GM23338 (cell line): ENCODE measurements around the gene SNX9. TPM values are rescaled to one million over a fixed set of nuclear protein-coding genes. Genes with fewer than 3 reads are reported as not detected.
"Not testable (repeated sequence)": the region's sequence is repeated elsewhere in the genome, so short reads cannot be mapped to it uniquely, and the experiment has no call there.

ENCODE experiments used
- ATAC-seq: fragments of 200-7000 bp; cut with Tn5 transposase; 3 replicates; pipeline ENCODE4 v1.9.1; 2020
- DNase-seq: peaks from one replicate; pipeline ENCODE4 v3.0.0-alpha.2; 2015; ENCODE audit warnings: low spot score
- H2AFZ ChIP-seq: fragments of 200-600 bp; sonication (generic); 2 replicates; pipeline ENCODE4 v1.8.0; 2016; ENCODE audit warnings: antibody characterized with exemption, mild to moderate bottlenecking, moderate library complexity
- H3F3A ChIP-seq: fragments of 200-600 bp; sonication (generic); replicated peaks from 2 replicates; pipeline ENCODE4 v1.8.0; 2017; ENCODE audit warnings: antibody characterized with exemption, mixed run types, low read depth
- H3K27ac ChIP-seq: fragments of 200-600 bp; sonication (generic); 2 replicates; pipeline ENCODE4 v1.6.1; 2016; ENCODE audit warnings: low read depth
- H3K27me3 ChIP-seq: fragments of 200-600 bp; sonication (generic); 2 replicates; pipeline ENCODE4 v1.8.0; 2016; ENCODE audit warnings: mild to moderate bottlenecking, mixed run types, moderate library complexity; ENCODE audit not compliant: insufficient read depth
- H3K36me3 ChIP-seq: fragments of 200-600 bp; sonication (generic); 2 replicates; pipeline ENCODE4 v1.8.0; 2016; ENCODE audit warnings: mild to moderate bottlenecking; ENCODE audit not compliant: insufficient read depth
- H3K4me1 ChIP-seq: fragments of 200-600 bp; sonication (generic); 2 replicates; pipeline ENCODE4 v1.8.0; 2016; ENCODE audit warnings: mild to moderate bottlenecking, moderate library complexity; ENCODE audit not compliant: insufficient read depth
- H3K4me2 ChIP-seq: fragments of 200-600 bp; sonication (generic); 2 replicates; pipeline ENCODE4 v1.7.1; 2017; ENCODE audit warnings: mixed run types
- H3K4me3 ChIP-seq: fragments of 200-600 bp; sonication (generic); 2 replicates; pipeline ENCODE4 v1.6.1; 2016; ENCODE audit warnings: mixed run types
- H3K79me2 ChIP-seq: fragments of 200-600 bp; sonication (generic); replicated peaks from 2 replicates; pipeline ENCODE4 v1.8.0; 2017; ENCODE audit warnings: mild to moderate bottlenecking; ENCODE audit not compliant: insufficient read depth
- H3K9me2 ChIP-seq: fragments of 200-600 bp; sonication (generic); 2 replicates; pipeline ENCODE4 v1.8.0; 2017; ENCODE audit not compliant: insufficient read depth
- H4K20me1 ChIP-seq: fragments of 200-600 bp; sonication (generic); replicated peaks from 2 replicates; pipeline ENCODE4 v1.8.0; 2017; ENCODE audit warnings: mild to moderate bottlenecking; ENCODE audit not compliant: insufficient read depth
- H3K27ac Mint-ChIP-seq: 2 replicates; pipeline ENCODE4 v1.8.0; 2020; ENCODE audit warnings: inconsistent platforms, mild to moderate bottlenecking, moderate library complexity, mixed read lengths
- H3K27me3 Mint-ChIP-seq: 3 replicates; pipeline ENCODE4 v1.8.0; 2022; ENCODE audit warnings: low read depth, mild to moderate bottlenecking, moderate library complexity, mixed read lengths, inconsistent platforms; ENCODE audit not compliant: insufficient read depth, poor library complexity
- H3K36me3 Mint-ChIP-seq: 3 replicates; pipeline ENCODE4 v1.8.0; 2021; ENCODE audit warnings: low read depth, mild to moderate bottlenecking, inconsistent platforms, moderate library complexity, mixed read lengths
- H3K4me1 Mint-ChIP-seq: 3 replicates; pipeline ENCODE4 v1.8.0; 2020; ENCODE audit warnings: mild to moderate bottlenecking, inconsistent platforms, mixed read lengths
- H3K4me3 Mint-ChIP-seq: 3 replicates; pipeline ENCODE4 v1.8.0; 2021; ENCODE audit warnings: moderate library complexity, mild to moderate bottlenecking, inconsistent platforms, mixed read lengths
- H3K9me3 Mint-ChIP-seq: 3 replicates; pipeline ENCODE4 v1.8.0; 2020; ENCODE audit warnings: moderate library complexity, mild to moderate bottlenecking, inconsistent platforms, mixed read lengths
- CREB1 ChIP-seq: fragments of 250-450 bp; sonication (Bioruptor Pico); IDR thresholded peaks from 2 replicates; pipeline ENCODE4 v1.5.0; 2020; ENCODE audit warnings: low read depth, mild to moderate bottlenecking, moderate library complexity
- EZH2 ChIP-seq: fragments of 200-600 bp; sonication (generic); IDR thresholded peaks from one replicate; pipeline ENCODE4 v1.8.0; 2017; ENCODE audit warnings: antibody characterized with exemption, mild to moderate bottlenecking, low read depth; ENCODE audit not compliant: unreplicated experiment
- EZH2phosphoT487 ChIP-seq: fragments of 200-600 bp; sonication (generic); IDR thresholded peaks from one replicate; pipeline ENCODE4 v1.8.1; 2018; ENCODE audit warnings: antibody characterized with exemption; ENCODE audit not compliant: unreplicated experiment
- NANOG ChIP-seq: IDR thresholded peaks from 2 replicates; pipeline ENCODE4 v1.6.1; 2016; ENCODE audit warnings: antibody characterized with exemption, borderline replicate concordance
- POLR2AphosphoS5 ChIP-seq: IDR thresholded peaks from 2 replicates; pipeline ENCODE4 v1.6.1; 2016; ENCODE audit warnings: antibody characterized with exemption, low read depth
- STAT1 ChIP-seq: IDR thresholded peaks from one replicate; pipeline ENCODE4 v1.6.1; 2016; ENCODE audit warnings: antibody characterized with exemption; ENCODE audit not compliant: unreplicated experiment
- ZNF331 ChIP-seq: fragments of 250-450 bp; sonication (Bioruptor Pico); IDR thresholded peaks from 2 replicates; pipeline ENCODE4 v1.5.0; 2020; ENCODE audit warnings: low read depth, mild to moderate bottlenecking, moderate library complexity
- polyA plus RNA-seq: library from polyadenylated mRNA; unstranded; fragments of >200 nt; fragmentation: Nextera tagmentation; extraction: Ambion mirVana; gene quantifications from 2 replicates; pipeline ENCODE4 v1.2.1, GENCODE V29; 2016
- total RNA-seq: library from RNA; depleted of rRNA; stranded (reverse); fragments of >200 nt; shearing (Covaris generic); gene quantifications from 2 replicates; pipeline ENCODE4 v1.2.3, GENCODE V29; 2014
- TF ChIP-seq, protein P1 (sequence below): IDR thresholded peaks from 2 replicates; pipeline ENCODE4 v1.6.1; 2016; ENCODE audit warnings: antibody characterized with exemption
- TF ChIP-seq, protein P2 (sequence below): fragments of 250-450 bp; sonication (Bioruptor Pico); IDR thresholded peaks from 2 replicates; pipeline ENCODE4 v1.5.0; 2020; ENCODE audit warnings: mild to moderate bottlenecking, moderate library complexity
- TF ChIP-seq, protein P3 (sequence below), 2 experiments: fragments of 200-600 bp in 1 of 2; sonication (generic) in 1 of 2; conservative IDR thresholded peaks; 2 replicates each; pipeline versions ENCODE4 v1.5.1 to v1.6.1; 2016 to 2017; ENCODE audit warnings: antibody characterized with exemption in 2 of 2, low read depth in 2 of 2, mild to moderate bottlenecking in 2 of 2, moderate library complexity in 1 of 2

SNX9 gene
- total and polyA plus RNA-seq, 2 experiments from 2014 or later: 18.4 to 23.3 TPM

DNA sequence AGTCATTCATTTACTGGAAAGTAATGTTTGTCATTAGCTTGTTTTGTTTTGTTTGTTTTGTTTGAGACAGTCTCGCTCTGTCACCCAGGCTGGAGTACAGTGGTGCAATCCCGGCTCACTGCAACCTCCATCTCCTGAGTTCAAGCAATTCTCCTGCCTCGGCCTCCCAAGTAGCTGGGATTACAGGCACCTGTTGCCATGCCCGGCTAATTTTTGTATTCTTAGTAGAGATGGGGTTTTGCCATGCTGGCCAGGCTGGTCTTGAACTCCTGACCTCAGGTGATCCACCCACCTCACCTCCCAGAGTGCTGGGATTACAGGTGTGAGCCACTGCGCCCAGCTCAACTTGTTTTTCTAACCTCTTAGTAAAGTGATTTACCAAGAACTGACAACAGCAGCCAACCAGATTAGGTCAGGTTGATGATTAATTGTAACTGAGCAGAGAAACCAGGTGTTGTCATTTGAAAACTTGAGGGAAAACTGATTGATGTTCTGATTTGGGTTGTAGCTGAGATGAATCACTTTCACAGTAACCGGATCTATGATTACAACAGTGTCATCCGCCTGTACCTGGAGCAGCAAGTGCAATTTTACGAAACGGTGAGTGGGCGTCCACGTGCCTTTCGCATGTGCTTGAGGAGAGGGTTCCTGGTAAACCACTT lies 117.5 kb downstream of the SNX9 start:
- H3K79me2 ChIP-seq, H3K4me3 Mint-ChIP-seq, ATAC-seq, H3K4me1 Mint-ChIP-seq, H3K27ac ChIP-seq, DNase-seq, H3F3A ChIP-seq, H3K9me3 Mint-ChIP-seq, H2AFZ ChIP-seq, H3K4me3 ChIP-seq, H3K27me3 Mint-ChIP-seq, H3K4me1 ChIP-seq, H4K20me1 ChIP-seq, H3K27me3 ChIP-seq, H3K27ac Mint-ChIP-seq, H3K9me2 ChIP-seq, H3K4me2 ChIP-seq: not testable (repeated sequence)
- H3K36me3 Mint-ChIP-seq: peaks cover 54% of the 10 kb centered on the region
- peaks cover 40% of the 10 kb centered on the region for H3K36me3 ChIP-seq

DNA sequence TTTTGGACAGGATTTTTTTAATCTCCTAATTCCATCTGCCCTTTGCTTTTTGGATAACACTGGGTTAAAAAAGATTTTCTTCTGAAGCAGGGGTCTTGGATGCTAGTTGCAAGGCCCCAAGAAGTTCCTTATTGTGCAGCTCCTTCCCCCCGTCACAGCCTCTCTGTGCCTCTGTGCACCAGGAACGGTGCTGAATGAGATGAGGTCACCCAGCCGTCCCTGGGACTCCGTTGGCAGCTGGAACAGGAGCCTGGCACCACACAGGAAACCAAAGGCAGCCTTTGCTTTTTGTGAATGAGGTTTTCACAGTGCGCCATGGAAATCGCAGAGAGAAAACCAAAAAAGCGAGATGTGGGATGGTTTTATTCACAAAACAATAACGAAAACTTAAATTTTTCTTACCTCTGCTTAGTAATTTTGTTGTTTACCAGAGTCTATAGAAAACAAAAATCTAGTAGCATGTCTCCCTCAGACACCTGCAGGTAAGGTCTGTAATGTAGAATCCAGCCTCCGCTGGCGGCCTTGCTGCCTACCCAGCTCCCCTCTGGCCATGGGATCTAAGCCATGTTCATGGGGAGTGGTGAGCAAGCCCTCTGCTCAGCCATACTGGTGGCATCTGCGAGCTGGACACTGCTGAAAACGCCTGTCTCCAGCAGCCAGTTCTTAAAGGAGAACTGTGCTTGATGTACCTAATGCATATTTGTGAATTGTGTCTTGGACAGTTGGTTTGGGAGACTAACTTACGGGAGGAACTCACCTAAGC lies 118.2 kb downstream of the SNX9 start:
- Mint-ChIP-seq H3K27me3 (no peaks in the 10 kb centered on the region), H3K27ac (no peak overlapping the region)
- TF ChIP-seq, protein P1, sequence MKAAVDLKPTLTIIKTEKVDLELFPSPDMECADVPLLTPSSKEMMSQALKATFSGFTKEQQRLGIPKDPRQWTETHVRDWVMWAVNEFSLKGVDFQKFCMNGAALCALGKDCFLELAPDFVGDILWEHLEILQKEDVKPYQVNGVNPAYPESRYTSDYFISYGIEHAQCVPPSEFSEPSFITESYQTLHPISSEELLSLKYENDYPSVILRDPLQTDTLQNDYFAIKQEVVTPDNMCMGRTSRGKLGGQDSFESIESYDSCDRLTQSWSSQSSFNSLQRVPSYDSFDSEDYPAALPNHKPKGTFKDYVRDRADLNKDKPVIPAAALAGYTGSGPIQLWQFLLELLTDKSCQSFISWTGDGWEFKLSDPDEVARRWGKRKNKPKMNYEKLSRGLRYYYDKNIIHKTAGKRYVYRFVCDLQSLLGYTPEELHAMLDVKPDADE: no peak
- no peak for TF ChIP-seq EZH2
- no peak for TF ChIP-seq CREB1
- no peak for TF ChIP-seq ZNF331 (CRISPR knock-in tag)
- TF ChIP-seq STAT1: no peak
- no peak for TF ChIP-seq POLR2AphosphoS5
- TF ChIP-seq, protein P2, sequence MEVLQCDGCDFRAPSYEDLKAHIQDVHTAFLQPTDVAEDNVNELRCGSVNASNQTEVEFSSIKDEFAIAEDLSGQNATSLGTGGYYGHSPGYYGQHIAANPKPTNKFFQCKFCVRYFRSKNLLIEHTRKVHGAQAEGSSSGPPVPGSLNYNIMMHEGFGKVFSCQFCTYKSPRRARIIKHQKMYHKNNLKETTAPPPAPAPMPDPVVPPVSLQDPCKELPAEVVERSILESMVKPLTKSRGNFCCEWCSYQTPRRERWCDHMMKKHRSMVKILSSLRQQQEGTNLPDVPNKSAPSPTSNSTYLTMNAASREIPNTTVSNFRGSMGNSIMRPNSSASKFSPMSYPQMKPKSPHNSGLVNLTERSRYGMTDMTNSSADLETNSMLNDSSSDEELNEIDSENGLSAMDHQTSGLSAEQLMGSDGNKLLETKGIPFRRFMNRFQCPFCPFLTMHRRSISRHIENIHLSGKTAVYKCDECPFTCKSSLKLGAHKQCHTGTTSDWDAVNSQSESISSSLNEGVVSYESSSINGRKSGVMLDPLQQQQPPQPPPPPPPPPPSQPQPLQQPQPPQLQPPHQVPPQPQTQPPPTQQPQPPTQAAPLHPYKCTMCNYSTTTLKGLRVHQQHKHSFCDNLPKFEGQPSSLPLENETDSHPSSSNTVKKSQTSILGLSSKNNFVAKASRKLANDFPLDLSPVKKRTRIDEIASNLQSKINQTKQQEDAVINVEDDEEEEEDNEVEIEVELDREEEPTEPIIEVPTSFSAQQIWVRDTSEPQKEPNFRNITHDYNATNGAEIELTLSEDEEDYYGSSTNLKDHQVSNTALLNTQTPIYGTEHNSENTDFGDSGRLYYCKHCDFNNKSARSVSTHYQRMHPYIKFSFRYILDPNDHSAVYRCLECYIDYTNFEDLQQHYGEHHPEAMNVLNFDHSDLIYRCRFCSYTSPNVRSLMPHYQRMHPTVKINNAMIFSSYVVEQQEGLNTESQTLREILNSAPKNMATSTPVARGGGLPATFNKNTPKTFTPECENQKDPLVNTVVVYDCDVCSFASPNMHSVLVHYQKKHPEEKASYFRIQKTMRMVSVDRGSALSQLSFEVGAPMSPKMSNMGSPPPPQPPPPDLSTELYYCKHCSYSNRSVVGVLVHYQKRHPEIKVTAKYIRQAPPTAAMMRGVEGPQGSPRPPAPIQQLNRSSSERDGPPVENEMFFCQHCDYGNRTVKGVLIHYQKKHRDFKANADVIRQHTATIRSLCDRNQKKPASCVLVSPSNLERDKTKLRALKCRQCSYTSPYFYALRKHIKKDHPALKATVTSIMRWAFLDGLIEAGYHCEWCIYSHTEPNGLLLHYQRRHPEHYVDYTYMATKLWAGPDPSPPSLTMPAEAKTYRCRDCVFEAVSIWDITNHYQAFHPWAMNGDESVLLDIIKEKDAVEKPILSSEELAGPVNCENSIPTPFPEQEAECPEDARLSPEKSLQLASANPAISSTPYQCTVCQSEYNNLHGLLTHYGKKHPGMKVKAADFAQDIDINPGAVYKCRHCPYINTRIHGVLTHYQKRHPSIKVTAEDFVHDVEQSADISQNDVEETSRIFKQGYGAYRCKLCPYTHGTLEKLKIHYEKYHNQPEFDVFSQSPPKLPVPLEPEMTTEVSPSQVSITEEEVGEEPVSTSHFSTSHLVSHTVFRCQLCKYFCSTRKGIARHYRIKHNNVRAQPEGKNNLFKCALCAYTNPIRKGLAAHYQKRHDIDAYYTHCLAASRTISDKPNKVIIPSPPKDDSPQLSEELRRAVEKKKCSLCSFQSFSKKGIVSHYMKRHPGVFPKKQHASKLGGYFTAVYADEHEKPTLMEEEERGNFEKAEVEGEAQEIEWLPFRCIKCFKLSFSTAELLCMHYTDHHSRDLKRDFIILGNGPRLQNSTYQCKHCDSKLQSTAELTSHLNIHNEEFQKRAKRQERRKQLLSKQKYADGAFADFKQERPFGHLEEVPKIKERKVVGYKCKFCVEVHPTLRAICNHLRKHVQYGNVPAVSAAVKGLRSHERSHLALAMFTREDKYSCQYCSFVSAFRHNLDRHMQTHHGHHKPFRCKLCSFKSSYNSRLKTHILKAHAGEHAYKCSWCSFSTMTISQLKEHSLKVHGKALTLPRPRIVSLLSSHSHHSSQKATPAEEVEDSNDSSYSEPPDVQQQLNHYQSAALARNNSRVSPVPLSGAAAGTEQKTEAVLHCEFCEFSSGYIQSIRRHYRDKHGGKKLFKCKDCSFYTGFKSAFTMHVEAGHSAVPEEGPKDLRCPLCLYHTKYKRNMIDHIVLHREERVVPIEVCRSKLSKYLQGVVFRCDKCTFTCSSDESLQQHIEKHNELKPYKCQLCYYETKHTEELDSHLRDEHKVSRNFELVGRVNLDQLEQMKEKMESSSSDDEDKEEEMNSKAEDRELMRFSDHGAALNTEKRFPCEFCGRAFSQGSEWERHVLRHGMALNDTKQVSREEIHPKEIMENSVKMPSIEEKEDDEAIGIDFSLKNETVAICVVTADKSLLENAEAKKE (CRISPR knock-in tag): no peak
- TF ChIP-seq NANOG: no peak
- no peak for TF ChIP-seq EZH2phosphoT487
- TF ChIP-seq, protein P3, sequence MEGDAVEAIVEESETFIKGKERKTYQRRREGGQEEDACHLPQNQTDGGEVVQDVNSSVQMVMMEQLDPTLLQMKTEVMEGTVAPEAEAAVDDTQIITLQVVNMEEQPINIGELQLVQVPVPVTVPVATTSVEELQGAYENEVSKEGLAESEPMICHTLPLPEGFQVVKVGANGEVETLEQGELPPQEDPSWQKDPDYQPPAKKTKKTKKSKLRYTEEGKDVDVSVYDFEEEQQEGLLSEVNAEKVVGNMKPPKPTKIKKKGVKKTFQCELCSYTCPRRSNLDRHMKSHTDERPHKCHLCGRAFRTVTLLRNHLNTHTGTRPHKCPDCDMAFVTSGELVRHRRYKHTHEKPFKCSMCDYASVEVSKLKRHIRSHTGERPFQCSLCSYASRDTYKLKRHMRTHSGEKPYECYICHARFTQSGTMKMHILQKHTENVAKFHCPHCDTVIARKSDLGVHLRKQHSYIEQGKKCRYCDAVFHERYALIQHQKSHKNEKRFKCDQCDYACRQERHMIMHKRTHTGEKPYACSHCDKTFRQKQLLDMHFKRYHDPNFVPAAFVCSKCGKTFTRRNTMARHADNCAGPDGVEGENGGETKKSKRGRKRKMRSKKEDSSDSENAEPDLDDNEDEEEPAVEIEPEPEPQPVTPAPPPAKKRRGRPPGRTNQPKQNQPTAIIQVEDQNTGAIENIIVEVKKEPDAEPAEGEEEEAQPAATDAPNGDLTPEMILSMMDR (conservative IDR thresholded peaks at IDR 0.05; ENCODE audit: low read depth in 2 of 2): no peak

More for the DNA sequence above, 118.2 kb downstream of the SNX9 start:
- no peaks in the 10 kb centered on the region for H3K4me1 ChIP-seq
- ATAC-seq (no peak), DNase-seq (no peak)
- no peaks in the 10 kb centered on the region for H3K27me3 ChIP-seq
- no peaks in the 10 kb centered on the region for H3K4me1 Mint-ChIP-seq
- no peaks in the 10 kb centered on the region for H3K79me2 ChIP-seq
- H2AFZ ChIP-seq: no peak overlapping the region
- peaks cover 56% of the 10 kb centered on the region for H3K36me3 Mint-ChIP-seq
- no peak overlapping the region for H3K4me3 ChIP-seq
- no peaks in the 10 kb centered on the region for H3K9me2 ChIP-seq
- no peak overlapping the region for H3K4me2 ChIP-seq
- H4K20me1 ChIP-seq: no peaks in the 10 kb centered on the region
- no peak overlapping the region for H3K27ac ChIP-seq
- no peaks in the 10 kb centered on the region for H3K9me3 Mint-ChIP-seq
- H3F3A ChIP-seq: no peaks in the 10 kb centered on the region
- H3K36me3 ChIP-seq: peaks cover 34% of the 10 kb centered on the region
- H3K4me3 Mint-ChIP-seq: no peak overlapping the region
